ENCODE data around the gene NUPR1.
A peak's percentile ranks its signal among the peaks of the same experiment; 100 is the strongest.
"Not testable (repeated sequence)": the region's sequence is repeated elsewhere in the genome, so short reads cannot be mapped to it uniquely, and the experiment has no call there.

NUPR1 gene

GRCh38 chr16:28538733-28539596 is at the start of gene NUPR1:
TSS of gene NUPR1 (minus strand) at chr16:28538974. CDS start at chr16:28538907, 67 bp downstream.
- DNase-seq, result no peak

- no peak for DNase-seq
Observed at GRCh38 chr16:28587386-28587785, 48.6 kb upstream of the NUPR1 start.

- no peak for DNase-seq
Observed at GRCh38 chr16:28586466-28586865, 47.7 kb upstream of the NUPR1 start.

- DNase-seq, result no peak
Observed at GRCh38 chr16:28585674-28586073, 46.9 kb upstream of the NUPR1 start.

GRCh38 chr16:28580726-28581315 is 42.0 kb upstream of the NUPR1 start:
- no peak for DNase-seq

GRCh38 chr16:28575446-28576109 is 36.8 kb upstream of the NUPR1 start:
- no peak for DNase-seq

GRCh38 chr16:28574925-28575324 is 36.2 kb upstream of the NUPR1 start:
- DNase-seq, result no peak

GRCh38 chr16:28573738-28574718 is 35.3 kb upstream of the NUPR1 start:
- peak in 1 of 3 experiments; percentile 3 for DNase-seq

- no peak for DNase-seq
Observed at GRCh38 chr16:28572696-28573510, 34.1 kb upstream of the NUPR1 start.

- no peak for DNase-seq
Observed at GRCh38 chr16:28569968-28570752, 31.4 kb upstream of the NUPR1 start.

- no peak for DNase-seq
Observed at GRCh38 chr16:28569021-28569420, 30.2 kb upstream of the NUPR1 start.

- DNase-seq, result no peak
Observed at GRCh38 chr16:28567292-28567691, 28.5 kb upstream of the NUPR1 start.

- DNase-seq, result not testable (repeated sequence)
Observed at GRCh38 chr16:28566233-28566925, 27.6 kb upstream of the NUPR1 start.

- no peak for DNase-seq
Observed at GRCh38 chr16:28563218-28563617, 24.4 kb upstream of the NUPR1 start.

- no peak for DNase-seq
Observed at GRCh38 chr16:28562199-28562598, 23.4 kb upstream of the NUPR1 start.

GRCh38 chr16:28561557-28562187 is 22.9 kb upstream of the NUPR1 start:
- no peak for DNase-seq

GRCh38 chr16:28558456-28558855 is 19.7 kb upstream of the NUPR1 start:
- no peak for DNase-seq

GRCh38 chr16:28556914-28557320 is 18.1 kb upstream of the NUPR1 start:
- no peak for DNase-seq

- DNase-seq, result no peak
Observed at GRCh38 chr16:28555561-28555960, 16.8 kb upstream of the NUPR1 start.
